Right atrium auricular region (tissue), 2 donors: ENCODE data around the gene CSNK2A2. TPM values are rescaled to one million over a fixed set of nuclear protein-coding genes. Genes with fewer than 3 reads are reported as not detected.

ENCODE experiments used
- DNase-seq: peaks from one replicate; pipeline ENCODE4 v3.0.0-alpha.2; 2019; ENCODE audit warnings: low spot score
- H3K27ac ChIP-seq, 2 donors: fragments of 200-600 bp; sonication (generic); 1 replicate in 1 of 2; 2 replicates in 1 of 2; pipeline ENCODE4 v1.5.1; 2016 to 2019
- H3K27me3 ChIP-seq, 2 donors: fragments of 200-600 bp; sonication (generic); one replicate each; pipeline versions ENCODE4 v1.5.1 to v1.6.0; 2017 to 2019
- H3K36me3 ChIP-seq: fragments of 200-600 bp; sonication (generic); one replicate; pipeline ENCODE4 v1.5.1; 2016
- H3K4me1 ChIP-seq, 2 donors: fragments of 200-600 bp; sonication (generic); one replicate each; pipeline versions ENCODE4 v1.5.1 to v1.6.0; 2017 to 2019
- H3K4me3 ChIP-seq, 2 donors: fragments of 200-600 bp; sonication (generic); 1 replicate in 1 of 2; 2 replicates in 1 of 2; pipeline ENCODE4 v1.5.1; 2017 to 2019; ENCODE audit warnings: mild to moderate bottlenecking in 1 of 2, moderate library complexity in 1 of 2
- H3K9me3 ChIP-seq, 2 donors: fragments of 200-600 bp; sonication (generic); one replicate each; pipeline ENCODE4 v1.5.1; 2019
- CTCF ChIP-seq, 2 donors: fragments of 200-600 bp; sonication (generic); IDR thresholded peaks; one replicate each; pipeline ENCODE4 v1.5.1; 2019; ENCODE audit warnings: antibody characterized with exemption in 2 of 2
- total RNA-seq, 2 donors: library from RNA; depleted of rRNA; stranded (reverse); fragments of >200 nt; gene quantifications; one replicate each; pipeline ENCODE4 v1.1.0, GENCODE V29; 2016

CSNK2A2 gene
- total RNA-seq, 2 donors from 2014 or later, result 17.2 to 18.1 TPM

DNA sequence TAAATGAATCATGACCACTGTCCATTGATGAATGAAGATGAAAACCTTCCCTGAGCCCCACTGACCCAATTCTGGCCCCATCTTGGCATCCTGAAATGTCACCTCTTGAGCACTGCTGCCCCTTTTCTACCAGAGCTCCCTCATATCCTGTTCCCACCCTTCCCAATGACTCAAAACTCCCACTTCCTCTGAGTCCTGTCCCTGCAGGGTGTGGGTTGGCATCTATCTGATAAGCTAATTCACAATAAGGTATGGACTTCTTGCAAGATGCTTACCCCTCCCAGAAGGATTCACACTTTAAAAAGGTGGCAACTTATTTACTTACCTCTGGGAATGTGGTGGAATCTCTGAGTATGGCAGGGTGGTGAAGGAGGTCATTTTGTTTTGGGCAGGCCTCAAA, 13.3 kb upstream of the CSNK2A2 start:
- H3K27me3 ChIP-seq, result no peaks in the 10 kb centered on the region

DNA sequence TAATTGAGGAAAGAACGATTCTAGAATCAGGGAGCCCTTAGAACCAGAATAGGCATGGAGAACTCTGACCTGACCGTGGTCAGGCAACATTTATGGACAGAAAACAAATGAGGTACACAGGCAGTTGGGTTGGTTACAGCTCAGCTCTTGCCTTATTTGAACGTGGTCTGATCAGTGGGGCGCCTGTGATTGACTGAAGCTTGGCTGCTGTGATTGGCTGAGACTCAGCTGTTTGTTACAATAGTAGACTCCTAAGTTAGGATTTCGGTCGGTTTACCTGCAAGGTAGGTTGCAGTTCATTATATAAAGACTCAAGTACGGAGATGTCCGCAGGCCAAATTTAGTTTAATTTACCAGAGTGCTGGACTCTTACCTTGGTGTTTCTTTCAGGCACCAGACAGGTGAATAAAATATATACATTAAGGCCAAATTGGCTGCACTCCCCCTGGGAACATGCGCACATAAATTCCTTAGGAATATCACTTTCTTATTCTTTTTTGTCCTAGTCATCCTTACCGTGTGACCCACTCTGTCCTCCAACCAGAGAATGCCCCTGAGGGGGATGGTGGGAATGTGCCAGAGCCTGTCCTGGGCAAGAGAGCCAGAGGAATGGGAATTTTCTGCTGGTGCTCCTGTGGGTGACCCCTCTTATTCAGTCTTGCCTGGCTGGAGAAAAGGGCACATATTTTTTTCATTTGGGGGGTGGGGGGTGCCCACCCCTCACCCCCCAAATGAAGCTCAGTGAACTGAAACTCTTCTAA, 7.5 kb upstream of the CSNK2A2 start:
- H3K27me3 ChIP-seq, result no peaks in the 10 kb centered on the region
- no peak overlapping the region for H3K4me3 ChIP-seq
- H3K9me3 ChIP-seq, result no peaks in the 10 kb centered on the region
- TF ChIP-seq CTCF (IDR thresholded peaks at IDR 0.05), result no peak
- H3K27ac ChIP-seq, result no peak overlapping the region
- no peaks in the 10 kb centered on the region for H3K36me3 ChIP-seq
- no peak for DNase-seq
- H3K4me1 ChIP-seq, result no peaks in the 10 kb centered on the region

More for the DNA sequence above, 13.3 kb upstream of the CSNK2A2 start:
- Histone ChIP-seq H3K4me1 (no peaks in the 10 kb centered on the region), H3K36me3 (no peaks in the 10 kb centered on the region), H3K27ac (no peak overlapping the region), H3K9me3 (no peaks in the 10 kb centered on the region), H3K4me3 (no peak overlapping the region)
- no peak for TF ChIP-seq CTCF (IDR thresholded peaks at IDR 0.05)
- no peak for DNase-seq

GRCh38 chr16:58201163-58201562, 3.3 kb upstream of the CSNK2A2 start:
- H3K4me3 ChIP-seq, result no peak overlapping the region
- DNase-seq, result no peak
- TF ChIP-seq CTCF (IDR thresholded peaks at IDR 0.05), result no peak

GRCh38 chr16:58200004-58200797, 2.3 kb upstream of the CSNK2A2 start:
- DNase-seq, result no peak
- Histone ChIP-seq H3K4me3 (no peak overlapping the region), H3K4me1 (peaks cover 0 to 17% of the 10 kb centered on the region in 2 donors), H3K36me3 (peaks cover 11% of the 10 kb centered on the region), H3K27ac (no peak overlapping the region), H3K9me3 (no peaks in the 10 kb centered on the region), H3K27me3 (no peaks in the 10 kb centered on the region)
- no peak for TF ChIP-seq CTCF (IDR thresholded peaks at IDR 0.05)

More at GRCh38 chr16:58201163-58201562, 3.3 kb upstream of the CSNK2A2 start:
- peaks cover 2% of the 10 kb centered on the region for H3K36me3 ChIP-seq
- peaks cover 0 to 17% of the 10 kb centered on the region in 2 donors for H3K4me1 ChIP-seq
- no peak overlapping the region for H3K27ac ChIP-seq
- no peaks in the 10 kb centered on the region for H3K27me3 ChIP-seq
- H3K9me3 ChIP-seq, result no peaks in the 10 kb centered on the region

- TF ChIP-seq CTCF (IDR thresholded peaks at IDR 0.05), result no peak
- H3K27ac ChIP-seq, result no peak overlapping the region
- no peaks in the 10 kb centered on the region for H3K9me3 ChIP-seq
Observed at GRCh38 chr16:58198803-58199411, 1.0 kb upstream of the CSNK2A2 start.

More at GRCh38 chr16:58198803-58199411, 1.0 kb upstream of the CSNK2A2 start:
- Histone ChIP-seq H3K36me3 (peaks cover 20% of the 10 kb centered on the region), H3K4me3 (no peak overlapping the region), H3K27me3 (no peaks in the 10 kb centered on the region), H3K4me1 (peaks cover 0 to 17% of the 10 kb centered on the region in 2 donors)
- DNase-seq, result no peak
